NB4 (cell line): ENCODE results near the gene TALDO1.
A peak's percentile ranks its signal among the peaks of the same experiment; 100 is the strongest.

Experiments used
- DNase-seq: peaks from one replicate; pipeline ENCODE4 v3.0.0; 2010; ENCODE audit warnings: low read depth
- H3K4me3 ChIP-seq: one replicate; pipeline ENCODE4 v1.5.1; 2011; ENCODE audit warnings: mild to moderate bottlenecking, low read depth, low read length, moderate library complexity
- CTCF ChIP-seq: IDR thresholded peaks from one replicate; pipeline ENCODE4 v1.5.1; 2012; ENCODE audit warnings: low read depth, low read length
- MAX ChIP-seq: IDR thresholded peaks from 2 replicates; pipeline ENCODE4 v1.6.1; 2011; ENCODE audit warnings: low read depth, low read length
- MYC ChIP-seq: IDR thresholded peaks from 2 replicates; pipeline ENCODE4 v1.6.1; 2011; ENCODE audit warnings: low read depth, low read length
- POLR2A ChIP-seq: IDR thresholded peaks from 2 replicates; pipeline ENCODE4 v1.6.1; 2011; ENCODE audit warnings: mild to moderate bottlenecking; ENCODE audit not compliant: insufficient read length; ENCODE audit errors: extremely low read depth

Gene TALDO1

GRCh38 chr11:776263-776560 lies 28.9 kb downstream of the TALDO1 start:
- DNase-seq = no peak
- H3K4me3 ChIP-seq = peak overlapping the region; percentile 73
- TF ChIP-seq MAX (no peak), MYC (no peak), POLR2A (no peak), CTCF (no peak)

- peak; percentile 68 for DNase-seq
- peak overlapping the region; percentile 73 for H3K4me3 ChIP-seq
- TF ChIP-seq MYC (no peak), MAX (peak; percentile 38), POLR2A (no peak)
Measured at GRCh38 chr11:776561-777287, 29.5 kb downstream of the TALDO1 start.

GRCh38 chr11:777288-778255 lies 30.3 kb downstream of the TALDO1 start, which contains the start of gene GATD1:
Gene GATD1, minus strand, starts transcription at chr11:777487. Its CDS starts 25 bp downstream, at chr11:777462.
- H3K4me3 ChIP-seq = peak within 1 kb of the TSS; percentile 73
- DNase-seq = peak; percentile 88
- TF ChIP-seq CTCF (no peak), MYC (peak; percentile 75), POLR2A (peak; percentile 89), MAX (peak; percentile 92)

GRCh38 chr11:778976-779954 lies 32.0 kb downstream of the TALDO1 start:
- no peak for DNase-seq
- no peak for TF ChIP-seq MAX
- no peak for TF ChIP-seq MYC
- no peak for TF ChIP-seq POLR2A
- TF ChIP-seq CTCF = no peak
- no peak overlapping the region for H3K4me3 ChIP-seq

GRCh38 chr11:779955-780532 lies 32.8 kb downstream of the TALDO1 start:
- no peak overlapping the region for H3K4me3 ChIP-seq
- DNase-seq = no peak
- TF ChIP-seq POLR2A (no peak), MAX (no peak), CTCF (no peak)
